Measurements from ENCODE around the gene NCAM2. TPM values are rescaled to one million over a fixed set of nuclear protein-coding genes. Genes with fewer than 3 reads are reported as not detected.

The NCAM2 gene
- polyA plus RNA-seq, 3 donors: not detected

DNA sequence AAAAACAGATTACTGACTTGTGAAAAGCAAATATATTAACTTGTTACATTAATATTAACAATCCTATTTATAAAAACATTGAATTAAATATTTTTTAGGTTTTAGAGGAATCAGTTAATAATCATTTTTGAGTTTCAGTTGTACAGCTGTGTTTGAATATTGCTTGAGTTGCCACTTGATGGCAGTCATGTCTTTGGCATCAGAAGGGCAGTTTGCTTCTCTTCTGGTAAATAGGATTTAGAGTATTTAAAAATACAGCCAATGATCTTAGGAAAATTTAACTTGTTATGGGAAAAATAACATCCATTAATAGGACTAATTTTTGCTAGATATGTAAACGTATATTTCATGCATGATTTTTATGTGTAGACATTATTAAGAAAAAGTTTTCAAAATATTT, 234.1 kb downstream of the NCAM2 start:
- Histone ChIP-seq H2AFZ (ENCODE audit: insufficient read depth, low read depth, low read length, poor library complexity, severe bottlenecking) (no peak overlapping the region), H3K27ac (ENCODE audit: low read depth in 1 of 2, low read length in 2 of 2) (no peak overlapping the region), H3K9ac (ENCODE audit: insufficient read depth, low read length, poor library complexity, severe bottlenecking) (no peak overlapping the region), H3K4me2 (replicated peaks; ENCODE audit: extremely low read depth, low read length, poor library complexity, severe bottlenecking) (no peak overlapping the region), H3K79me2 (ENCODE audit: insufficient read depth, low read length) (no peaks in the 10 kb centered on the region), H3K27me3 (ENCODE audit: control insufficient read depth in 2 of 2, insufficient read depth in 2 of 2, low read length in 2 of 2) (no peaks in the 10 kb centered on the region), H4K20me1 (ENCODE audit: insufficient read depth, low read length) (no peaks in the 10 kb centered on the region), H3K36me3 (replicated peaks in 1 of 2; ENCODE audit: control insufficient read depth in 1 of 2, insufficient read depth in 2 of 2, low read length in 2 of 2) (no peaks in the 10 kb centered on the region), H3K4me3 (replicated peaks in 1 of 3; ENCODE audit: low read depth in 2 of 3, low read length in 3 of 3) (no peak overlapping the region), H3K9me3 (replicated peaks in 1 of 2; ENCODE audit: control insufficient read depth in 1 of 2, insufficient read depth in 1 of 2, low read length in 2 of 2) (no peaks in the 10 kb centered on the region), H3K4me1 (ENCODE audit: control insufficient read depth in 1 of 2, insufficient read depth in 2 of 2, low read length in 2 of 2) (no peaks in the 10 kb centered on the region)
- no peak for DNase-seq
- Mint-ChIP-seq H3K4me1 (no peaks in the 10 kb centered on the region), H3K9me3 (no peaks in the 10 kb centered on the region), H3K27me3 (ENCODE audit: low read depth in 3 of 3) (no peaks in the 10 kb centered on the region), H3K36me3 (no peaks in the 10 kb centered on the region), H3K4me3 (no peak overlapping the region), H3K27ac (no peak overlapping the region)
- WGBS (ENCODE audit: insufficient coverage): no CpG with 5 or more reads among the region's 1 CpG
- intact Hi-C loops (cut with micrococcal nuclease): no loop called here
- TF ChIP-seq, protein P1, sequence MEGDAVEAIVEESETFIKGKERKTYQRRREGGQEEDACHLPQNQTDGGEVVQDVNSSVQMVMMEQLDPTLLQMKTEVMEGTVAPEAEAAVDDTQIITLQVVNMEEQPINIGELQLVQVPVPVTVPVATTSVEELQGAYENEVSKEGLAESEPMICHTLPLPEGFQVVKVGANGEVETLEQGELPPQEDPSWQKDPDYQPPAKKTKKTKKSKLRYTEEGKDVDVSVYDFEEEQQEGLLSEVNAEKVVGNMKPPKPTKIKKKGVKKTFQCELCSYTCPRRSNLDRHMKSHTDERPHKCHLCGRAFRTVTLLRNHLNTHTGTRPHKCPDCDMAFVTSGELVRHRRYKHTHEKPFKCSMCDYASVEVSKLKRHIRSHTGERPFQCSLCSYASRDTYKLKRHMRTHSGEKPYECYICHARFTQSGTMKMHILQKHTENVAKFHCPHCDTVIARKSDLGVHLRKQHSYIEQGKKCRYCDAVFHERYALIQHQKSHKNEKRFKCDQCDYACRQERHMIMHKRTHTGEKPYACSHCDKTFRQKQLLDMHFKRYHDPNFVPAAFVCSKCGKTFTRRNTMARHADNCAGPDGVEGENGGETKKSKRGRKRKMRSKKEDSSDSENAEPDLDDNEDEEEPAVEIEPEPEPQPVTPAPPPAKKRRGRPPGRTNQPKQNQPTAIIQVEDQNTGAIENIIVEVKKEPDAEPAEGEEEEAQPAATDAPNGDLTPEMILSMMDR (IDR thresholded peaks at IDR 0.05): no peak

DNA sequence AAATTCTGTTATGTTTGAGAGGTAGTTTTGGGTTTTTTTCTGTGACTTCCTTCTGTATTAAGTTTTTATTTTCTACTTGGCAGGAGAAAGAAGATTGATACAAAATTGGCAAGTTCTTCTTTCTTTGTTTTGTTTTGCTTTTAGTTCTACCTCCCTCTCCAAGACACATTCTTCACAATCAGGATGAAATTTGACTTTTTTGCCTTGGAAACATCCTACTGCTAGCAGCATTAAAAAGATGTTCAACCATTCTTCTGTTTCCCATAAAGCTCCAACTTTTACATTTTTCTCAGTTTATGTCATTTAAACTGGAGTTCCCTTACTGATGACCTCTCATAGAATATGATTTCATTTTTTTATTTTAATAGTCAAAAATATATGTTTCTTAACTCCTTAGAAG, 234.8 kb downstream of the NCAM2 start:
- Mint-ChIP-seq H3K27ac (no peak overlapping the region), H3K9me3 (no peaks in the 10 kb centered on the region), H3K27me3 (ENCODE audit: low read depth in 3 of 3) (no peaks in the 10 kb centered on the region), H3K36me3 (no peaks in the 10 kb centered on the region), H3K4me3 (no peak overlapping the region), H3K4me1 (no peaks in the 10 kb centered on the region)
- Histone ChIP-seq H3K4me3 (replicated peaks in 1 of 3; ENCODE audit: low read depth in 2 of 3, low read length in 3 of 3) (no peak overlapping the region), H3K79me2 (ENCODE audit: insufficient read depth, low read length) (no peaks in the 10 kb centered on the region), H3K27ac (ENCODE audit: low read depth in 1 of 2, low read length in 2 of 2) (no peak overlapping the region), H2AFZ (ENCODE audit: insufficient read depth, low read depth, low read length, poor library complexity, severe bottlenecking) (no peak overlapping the region), H3K4me1 (ENCODE audit: control insufficient read depth in 1 of 2, insufficient read depth in 2 of 2, low read length in 2 of 2) (no peaks in the 10 kb centered on the region), H3K36me3 (replicated peaks in 1 of 2; ENCODE audit: control insufficient read depth in 1 of 2, insufficient read depth in 2 of 2, low read length in 2 of 2) (no peaks in the 10 kb centered on the region), H4K20me1 (ENCODE audit: insufficient read depth, low read length) (no peaks in the 10 kb centered on the region), H3K4me2 (replicated peaks; ENCODE audit: extremely low read depth, low read length, poor library complexity, severe bottlenecking) (no peak overlapping the region), H3K9me3 (replicated peaks in 1 of 2; ENCODE audit: control insufficient read depth in 1 of 2, insufficient read depth in 1 of 2, low read length in 2 of 2) (no peaks in the 10 kb centered on the region), H3K27me3 (ENCODE audit: control insufficient read depth in 2 of 2, insufficient read depth in 2 of 2, low read length in 2 of 2) (no peaks in the 10 kb centered on the region), H3K9ac (ENCODE audit: insufficient read depth, low read length, poor library complexity, severe bottlenecking) (no peak overlapping the region)
- no peak for DNase-seq
- TF ChIP-seq, protein P1 (IDR thresholded peaks at IDR 0.05): no peak
- intact Hi-C loops (cut with micrococcal nuclease): no loop called here

Data from CD14-positive monocyte (primary cell).